BLaER1 treated with 17β-estradiol and CSF1 and Interleukin-3, amounts not matched to agents 10 nM and 100 nM (cell line): ENCODE results near the gene KCNA2.

Source experiments
- H3K27ac ChIP-seq, 11 experiments: shearing (Covaris generic); formaldehyde crosslinking; 2 replicates each; pipeline ENCODE4 v1.8.1; 2022
- H3K27me3 ChIP-seq, 11 experiments: shearing (Covaris generic); formaldehyde crosslinking; 2 replicates each; pipeline ENCODE4 v1.8.1; 2022
- H3K36me3 ChIP-seq, 11 experiments: shearing (Covaris generic); formaldehyde crosslinking; 2 replicates each; pipeline ENCODE4 v1.8.1; 2022
- H3K4me1 ChIP-seq, 10 experiments: shearing (Covaris generic); formaldehyde crosslinking; 2 replicates each; pipeline ENCODE4 v1.8.1; 2022
- H3K4me2 ChIP-seq, 11 experiments: shearing (Covaris generic); formaldehyde crosslinking; 2 replicates each; pipeline ENCODE4 v1.8.1; 2022
- H3K4me3 ChIP-seq, 10 experiments: shearing (Covaris generic); formaldehyde crosslinking; 2 replicates each; pipeline ENCODE4 v1.8.1; 2022
- H3K9ac ChIP-seq, 11 experiments: shearing (Covaris generic); formaldehyde crosslinking; 2 replicates each; pipeline ENCODE4 v1.8.1; 2022
- H3K9me3 ChIP-seq, 11 experiments: shearing (Covaris generic); formaldehyde crosslinking; replicated peaks in 1 of 11; 2 replicates each; pipeline ENCODE4 v1.8.1; 2022
- H4K20me1 ChIP-seq, 11 experiments: shearing (Covaris generic); formaldehyde crosslinking; 2 replicates each; pipeline ENCODE4 v1.8.1; 2022
- Cebpa-rat ChIP-seq, 11 experiments: shearing (Covaris generic); IDR thresholded peaks; 2 replicates each; pipeline ENCODE4 v1.8.1; 2022

KCNA2 gene

GRCh38 chr1:110605901-110606656, at the start of gene KCNA2:
TSS of gene KCNA2 (minus strand) at chr1:110606358. CDS start at chr1:110604782, 1,576 bp downstream.
- TF ChIP-seq Cebpa-rat (IDR thresholded peaks at IDR 0.05), result no peak
- no peak within 1 kb of the TSS for H3K27ac ChIP-seq
- H3K9me3 ChIP-seq, result no peaks in the 10 kb centered on the region
- peaks cover 10 to 43% (median 38%) of the 10 kb centered on the region in 10 experiments; a peak in 17 of 20 replicates for H3K4me1 ChIP-seq
- no peaks in the 10 kb centered on the region for H3K36me3 ChIP-seq
- peaks cover 60 to 76% (median 68%) of the 10 kb centered on the region in 11 experiments for H3K27me3 ChIP-seq
- H4K20me1 ChIP-seq, result peaks cover 0 to 44% (median 36%) of the 10 kb centered on the region in 11 experiments; a peak in 16 of 22 replicates
- H3K4me2 ChIP-seq, result peak within 1 kb of the TSS; percentile 87 to 100 (median 99)
- peak within 1 kb of the TSS; percentile 37 to 68 (median 53) for H3K9ac ChIP-seq
- peak within 1 kb of the TSS; percentile 58 to 75 (median 64) for H3K4me3 ChIP-seq

GRCh38 chr1:110650609-110651008, 44.5 kb upstream of the KCNA2 start:
- no peak overlapping the region for H3K27ac ChIP-seq
- no peaks in the 10 kb centered on the region for H3K36me3 ChIP-seq
- H3K9ac ChIP-seq, result no peak overlapping the region
- no peak overlapping the region for H3K4me2 ChIP-seq
- TF ChIP-seq Cebpa-rat (IDR thresholded peaks at IDR 0.05), result no peak
- peaks cover 0 to 38% (median 10%) of the 10 kb centered on the region in 10 experiments; a peak in 15 of 20 replicates for H3K4me1 ChIP-seq
- no peak overlapping the region for H3K4me3 ChIP-seq
- H3K27me3 ChIP-seq, result no peaks in the 10 kb centered on the region
- H4K20me1 ChIP-seq, result no peaks in the 10 kb centered on the region
- H3K9me3 ChIP-seq, result 0 out of 22 replicates have a peak, but pooled peaks cover 0 to under 1% (median 0%) of the 10 kb centered on the region in 11 experiments

GRCh38 chr1:110648417-110648816, 42.3 kb upstream of the KCNA2 start:
- Histone ChIP-seq H3K9ac (no peak overlapping the region), H3K4me1 (peaks cover 10 to 60% (median 21%) of the 10 kb centered on the region in 10 experiments; a peak in 18 of 20 replicates)

GRCh38 chr1:110647254-110647891, 41.2 kb upstream of the KCNA2 start:
- H3K4me2 ChIP-seq, result peak overlapping the region; percentile 5 to 87 (median 27); a peak in 18 of 22 replicates

More at GRCh38 chr1:110648417-110648816, 42.3 kb upstream of the KCNA2 start:
- no peaks in the 10 kb centered on the region for H3K36me3 ChIP-seq
- no peak for TF ChIP-seq Cebpa-rat (IDR thresholded peaks at IDR 0.05)
- no peak overlapping the region for H3K4me3 ChIP-seq
- H3K27me3 ChIP-seq, result no peaks in the 10 kb centered on the region
- no peaks in the 10 kb centered on the region for H4K20me1 ChIP-seq
- peaks cover 0 to 5% (median 0%) of the 10 kb centered on the region in 11 experiments; a peak in 1 of 22 replicates for H3K9me3 ChIP-seq
- peak overlapping the region in 3 of 11 experiments; percentile 61 to 87 (median 67); a peak in 3 of 22 replicates for H3K4me2 ChIP-seq
- H3K27ac ChIP-seq, result peak overlapping the region in 3 of 11 experiments; percentile 60 to 86 (median 82); a peak in 5 of 22 replicates

GRCh38 chr1:110645821-110646735, 39.9 kb upstream of the KCNA2 start:
- peak overlapping the region in 2 of 11 experiments; percentile 29 to 38; a peak in 2 of 22 replicates for H3K9ac ChIP-seq
- H3K4me1 ChIP-seq, result peaks cover 11 to 77% (median 28%) of the 10 kb centered on the region in 10 experiments; a peak in 18 of 20 replicates
- no peak overlapping the region for H3K4me3 ChIP-seq
- H3K4me2 ChIP-seq, result peak overlapping the region in 5 of 11 experiments; percentile 18 to 87 (median 61); a peak in 9 of 22 replicates
- no peaks in the 10 kb centered on the region for H3K27me3 ChIP-seq
- peaks cover 0 to 5% (median 0%) of the 10 kb centered on the region in 11 experiments; a peak in 1 of 22 replicates for H3K9me3 ChIP-seq
- H3K27ac ChIP-seq, result peak overlapping the region in 4 of 11 experiments; percentile 56 to 86 (median 71); a peak in 7 of 22 replicates
- no peaks in the 10 kb centered on the region for H4K20me1 ChIP-seq
- TF ChIP-seq Cebpa-rat (IDR thresholded peaks at IDR 0.05), result no peak
- H3K36me3 ChIP-seq, result no peaks in the 10 kb centered on the region

More at GRCh38 chr1:110647254-110647891, 41.2 kb upstream of the KCNA2 start:
- no peak overlapping the region for H3K4me3 ChIP-seq
- H3K27me3 ChIP-seq, result no peaks in the 10 kb centered on the region
- H4K20me1 ChIP-seq, result no peaks in the 10 kb centered on the region
- peaks cover 11 to 64% (median 22%) of the 10 kb centered on the region in 10 experiments; a peak in 18 of 20 replicates for H3K4me1 ChIP-seq
- no peaks in the 10 kb centered on the region for H3K36me3 ChIP-seq
- H3K27ac ChIP-seq, result peak overlapping the region in 4 of 11 experiments; percentile 18 to 86 (median 71); a peak in 8 of 22 replicates
- H3K9me3 ChIP-seq, result peaks cover 0 to 5% (median 0%) of the 10 kb centered on the region in 11 experiments; a peak in 1 of 22 replicates
- no peak for TF ChIP-seq Cebpa-rat (IDR thresholded peaks at IDR 0.05)
- no peak overlapping the region; a peak in 1 of 22 replicates for H3K9ac ChIP-seq

GRCh38 chr1:110645211-110645610, 39.1 kb upstream of the KCNA2 start:
- Histone ChIP-seq H3K36me3 (no peaks in the 10 kb centered on the region), H4K20me1 (no peaks in the 10 kb centered on the region), H3K27ac (peak overlapping the region in 4 of 11 experiments; percentile 36 to 86 (median 69); a peak in 7 of 22 replicates), H3K9ac (peak overlapping the region in 1 of 11 experiments; percentile 38; a peak in 1 of 22 replicates), H3K4me2 (peak overlapping the region in 3 of 11 experiments; percentile 61 to 87 (median 67); a peak in 6 of 22 replicates), H3K4me1 (peaks cover 11 to 86% (median 29%) of the 10 kb centered on the region in 10 experiments; a peak in 18 of 20 replicates), H3K9me3 (peaks cover 0 to 5% (median 0%) of the 10 kb centered on the region in 11 experiments; a peak in 1 of 22 replicates), H3K4me3 (no peak overlapping the region), H3K27me3 (no peaks in the 10 kb centered on the region)
- no peak for TF ChIP-seq Cebpa-rat (IDR thresholded peaks at IDR 0.05)

- Histone ChIP-seq H3K27ac (peak overlapping the region in 5 of 11 experiments; percentile 12 to 86 (median 59); a peak in 8 of 22 replicates), H4K20me1 (no peaks in the 10 kb centered on the region), H3K9ac (peak overlapping the region in 3 of 11 experiments; percentile 14 to 67 (median 57); a peak in 5 of 22 replicates), H3K36me3 (no peaks in the 10 kb centered on the region), H3K4me1 (peaks cover 11 to 98% (median 32%) of the 10 kb centered on the region in 10 experiments; a peak in 18 of 20 replicates), H3K9me3 (peaks cover 0 to 5% (median 0%) of the 10 kb centered on the region in 11 experiments; a peak in 1 of 22 replicates), H3K4me3 (no peak overlapping the region), H3K4me2 (peak overlapping the region; percentile 9 to 87 (median 41); a peak in 21 of 22 replicates), H3K27me3 (no peaks in the 10 kb centered on the region)
- TF ChIP-seq Cebpa-rat (IDR thresholded peaks at IDR 0.05), result no peak
Observed at GRCh38 chr1:110643879-110644472, 37.8 kb upstream of the KCNA2 start.
